ENCODE measurements around the gene PRR30.

DNA sequence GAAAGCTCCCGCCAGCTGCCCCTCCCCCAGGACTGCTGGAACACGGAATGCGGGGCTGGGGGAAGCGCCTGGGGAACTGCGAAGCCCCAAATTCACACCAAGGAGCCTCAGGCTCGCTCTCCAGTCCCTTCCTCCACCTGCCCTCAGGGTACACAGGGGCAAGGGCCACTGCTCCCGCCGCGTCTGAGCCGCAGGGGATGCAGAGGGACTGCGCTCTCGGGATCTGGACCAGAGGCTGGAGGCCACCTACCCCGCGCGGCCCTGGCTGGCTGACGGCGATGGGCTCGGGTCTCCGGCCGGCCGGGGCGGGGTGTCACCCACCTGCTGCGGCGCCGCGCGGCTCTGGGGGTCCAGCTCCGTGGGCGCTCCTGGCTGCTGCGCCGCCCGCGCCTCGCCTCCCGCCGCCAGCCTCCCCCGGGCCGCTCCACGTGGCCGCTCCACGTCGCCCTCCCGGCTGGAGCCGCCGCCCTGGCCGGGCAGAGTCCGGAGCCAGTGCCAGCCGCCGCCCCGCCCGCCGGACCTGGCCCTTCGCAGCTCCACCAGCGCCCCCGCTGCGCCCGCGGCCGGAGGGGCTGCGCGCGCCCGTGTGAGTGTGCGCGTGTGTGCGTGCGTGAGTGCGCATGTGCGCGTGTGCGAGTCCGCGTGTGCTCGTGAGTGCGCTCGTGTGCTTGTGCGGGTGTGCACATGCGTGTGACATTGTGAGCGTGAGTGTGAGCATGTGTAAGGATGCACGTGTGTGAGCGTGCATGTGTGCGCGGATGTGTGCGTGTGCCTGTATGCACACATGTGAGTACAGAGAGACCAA lies 20.5 kb downstream of the PRR30 start, which contains the start of gene CGREF1:
- TF ChIP-seq CTCF (IDR thresholded peaks at IDR 0.05) (no peak), TAF1 (IDR thresholded peaks at IDR 0.05; ENCODE audit: borderline replicate concordance, low read depth, low read length) (no peak), YY1 (IDR thresholded peaks at IDR 0.05; ENCODE audit: low read depth) (no peak), POLR2AphosphoS5 (IDR thresholded peaks at IDR 0.05; ENCODE audit: low read depth, low read length) (no peak), RCOR1 (IDR thresholded peaks at IDR 0.05; ENCODE audit: low read length) (no peak), EP300 (IDR thresholded peaks at IDR 0.05; ENCODE audit: borderline replicate concordance in 1 of 2, low read depth in 1 of 2, low read length in 1 of 2) (no peak)

Measured in SK-N-SH (cell line).